Esophagus squamous epithelium (tissue), 4 donors: ENCODE results near the gene ZNF644.
"Not testable (repeated sequence)": the region's sequence is repeated elsewhere in the genome, so short reads cannot be mapped to it uniquely, and the experiment has no call there.

Experiments used
- CTCF ChIP-seq, 6 experiments: fragments of 450-650 bp in 4 of 6; fragments of 200-600 bp in 2 of 6; sonication (generic) in 2 of 6; IDR thresholded peaks; one replicate each; pipeline ENCODE4 v1.5.1; 2016 to 2019; ENCODE audit warnings: antibody characterized with exemption in 6 of 6, mild to moderate bottlenecking in 4 of 6, moderate library complexity in 4 of 6
- POLR2A ChIP-seq, 4 donors: fragments of 450-650 bp; IDR thresholded peaks; one replicate each; pipeline ENCODE4 v1.6.1; 2017; ENCODE audit warnings: antibody characterized with exemption in 4 of 4, mild to moderate bottlenecking in 4 of 4, moderate library complexity in 3 of 4

GRCh38 chr1:90893679-90894078, 128.2 kb downstream of the ZNF644 start:
- TF ChIP-seq CTCF, POLR2A (IDR thresholded peaks at IDR 0.05): not testable (repeated sequence)
